GM23338 (cell line): Measurements from ENCODE around the gene MBOAT7. TPM values are rescaled to one million over a fixed set of nuclear protein-coding genes. Genes with fewer than 3 reads are reported as not detected.

Experiments
- ATAC-seq: fragments of 200-7000 bp; cut with Tn5 transposase; 3 replicates; pipeline ENCODE4 v1.9.1; 2020
- DNase-seq: peaks from one replicate; pipeline ENCODE4 v3.0.0-alpha.2; 2015; ENCODE audit warnings: low spot score
- H2AFZ ChIP-seq: fragments of 200-600 bp; sonication (generic); 2 replicates; pipeline ENCODE4 v1.8.0; 2016; ENCODE audit warnings: antibody characterized with exemption, mild to moderate bottlenecking, moderate library complexity
- H3F3A ChIP-seq: fragments of 200-600 bp; sonication (generic); replicated peaks from 2 replicates; pipeline ENCODE4 v1.8.0; 2017; ENCODE audit warnings: antibody characterized with exemption, mixed run types, low read depth
- H3K27ac ChIP-seq: fragments of 200-600 bp; sonication (generic); 2 replicates; pipeline ENCODE4 v1.6.1; 2016; ENCODE audit warnings: low read depth
- H3K27me3 ChIP-seq: fragments of 200-600 bp; sonication (generic); 2 replicates; pipeline ENCODE4 v1.8.0; 2016; ENCODE audit warnings: mild to moderate bottlenecking, mixed run types, moderate library complexity; ENCODE audit not compliant: insufficient read depth
- H3K36me3 ChIP-seq: fragments of 200-600 bp; sonication (generic); 2 replicates; pipeline ENCODE4 v1.8.0; 2016; ENCODE audit warnings: mild to moderate bottlenecking; ENCODE audit not compliant: insufficient read depth
- H3K4me1 ChIP-seq: fragments of 200-600 bp; sonication (generic); 2 replicates; pipeline ENCODE4 v1.8.0; 2016; ENCODE audit warnings: mild to moderate bottlenecking, moderate library complexity; ENCODE audit not compliant: insufficient read depth
- H3K4me2 ChIP-seq: fragments of 200-600 bp; sonication (generic); 2 replicates; pipeline ENCODE4 v1.7.1; 2017; ENCODE audit warnings: mixed run types
- H3K4me3 ChIP-seq: fragments of 200-600 bp; sonication (generic); 2 replicates; pipeline ENCODE4 v1.6.1; 2016; ENCODE audit warnings: mixed run types
- H3K79me2 ChIP-seq: fragments of 200-600 bp; sonication (generic); replicated peaks from 2 replicates; pipeline ENCODE4 v1.8.0; 2017; ENCODE audit warnings: mild to moderate bottlenecking; ENCODE audit not compliant: insufficient read depth
- H3K9me2 ChIP-seq: fragments of 200-600 bp; sonication (generic); 2 replicates; pipeline ENCODE4 v1.8.0; 2017; ENCODE audit not compliant: insufficient read depth
- H4K20me1 ChIP-seq: fragments of 200-600 bp; sonication (generic); replicated peaks from 2 replicates; pipeline ENCODE4 v1.8.0; 2017; ENCODE audit warnings: mild to moderate bottlenecking; ENCODE audit not compliant: insufficient read depth
- H3K27ac Mint-ChIP-seq: 2 replicates; pipeline ENCODE4 v1.8.0; 2020; ENCODE audit warnings: inconsistent platforms, mild to moderate bottlenecking, moderate library complexity, mixed read lengths
- H3K27me3 Mint-ChIP-seq: 3 replicates; pipeline ENCODE4 v1.8.0; 2022; ENCODE audit warnings: low read depth, mild to moderate bottlenecking, moderate library complexity, mixed read lengths, inconsistent platforms; ENCODE audit not compliant: insufficient read depth, poor library complexity
- H3K36me3 Mint-ChIP-seq: 3 replicates; pipeline ENCODE4 v1.8.0; 2021; ENCODE audit warnings: low read depth, mild to moderate bottlenecking, inconsistent platforms, moderate library complexity, mixed read lengths
- H3K4me1 Mint-ChIP-seq: 3 replicates; pipeline ENCODE4 v1.8.0; 2020; ENCODE audit warnings: mild to moderate bottlenecking, inconsistent platforms, mixed read lengths
- H3K4me3 Mint-ChIP-seq: 3 replicates; pipeline ENCODE4 v1.8.0; 2021; ENCODE audit warnings: moderate library complexity, mild to moderate bottlenecking, inconsistent platforms, mixed read lengths
- H3K9me3 Mint-ChIP-seq: 3 replicates; pipeline ENCODE4 v1.8.0; 2020; ENCODE audit warnings: moderate library complexity, mild to moderate bottlenecking, inconsistent platforms, mixed read lengths
- CREB1 ChIP-seq: fragments of 250-450 bp; sonication (Bioruptor Pico); IDR thresholded peaks from 2 replicates; pipeline ENCODE4 v1.5.0; 2020; ENCODE audit warnings: low read depth, mild to moderate bottlenecking, moderate library complexity
- CTCF ChIP-seq, 2 experiments: fragments of 200-600 bp in 1 of 2; sonication (generic) in 1 of 2; conservative IDR thresholded peaks; 2 replicates each; pipeline versions ENCODE4 v1.5.1 to v1.6.1; 2016 to 2017; ENCODE audit warnings: antibody characterized with exemption in 2 of 2, low read depth in 2 of 2, mild to moderate bottlenecking in 2 of 2, moderate library complexity in 1 of 2
- EZH2 ChIP-seq: fragments of 200-600 bp; sonication (generic); IDR thresholded peaks from one replicate; pipeline ENCODE4 v1.8.0; 2017; ENCODE audit warnings: antibody characterized with exemption, mild to moderate bottlenecking, low read depth; ENCODE audit not compliant: unreplicated experiment
- EZH2phosphoT487 ChIP-seq: fragments of 200-600 bp; sonication (generic); IDR thresholded peaks from one replicate; pipeline ENCODE4 v1.8.1; 2018; ENCODE audit warnings: antibody characterized with exemption; ENCODE audit not compliant: unreplicated experiment
- JUNB ChIP-seq: IDR thresholded peaks from one replicate; pipeline ENCODE4 v1.6.1; 2016; ENCODE audit warnings: antibody characterized with exemption; ENCODE audit not compliant: unreplicated experiment
- POLR2AphosphoS5 ChIP-seq: IDR thresholded peaks from 2 replicates; pipeline ENCODE4 v1.6.1; 2016; ENCODE audit warnings: antibody characterized with exemption, low read depth
- REST ChIP-seq: IDR thresholded peaks from one replicate; pipeline ENCODE4 v1.6.1; 2018; ENCODE audit warnings: antibody characterized with exemption; ENCODE audit not compliant: unreplicated experiment
- STAT1 ChIP-seq: IDR thresholded peaks from one replicate; pipeline ENCODE4 v1.6.1; 2016; ENCODE audit warnings: antibody characterized with exemption; ENCODE audit not compliant: unreplicated experiment
- ZNF114 ChIP-seq: fragments of 250-450 bp; sonication (Bioruptor Pico); IDR thresholded peaks from 2 replicates; pipeline ENCODE4 v1.5.0; 2020; ENCODE audit warnings: mild to moderate bottlenecking, moderate library complexity
- polyA plus RNA-seq: library from polyadenylated mRNA; unstranded; fragments of >200 nt; fragmentation: Nextera tagmentation; extraction: Ambion mirVana; gene quantifications from 2 replicates; pipeline ENCODE4 v1.2.1, GENCODE V29; 2016
- total RNA-seq: library from RNA; depleted of rRNA; stranded (reverse); fragments of >200 nt; shearing (Covaris generic); gene quantifications from 2 replicates; pipeline ENCODE4 v1.2.3, GENCODE V29; 2014
- TF ChIP-seq, protein P1 (sequence below): IDR thresholded peaks from 2 replicates; pipeline ENCODE4 v1.6.1; 2016; ENCODE audit warnings: antibody characterized with exemption

The MBOAT7 gene
- total and polyA plus RNA-seq, 2 experiments from 2014 or later = 77.8 to 184 TPM

DNA sequence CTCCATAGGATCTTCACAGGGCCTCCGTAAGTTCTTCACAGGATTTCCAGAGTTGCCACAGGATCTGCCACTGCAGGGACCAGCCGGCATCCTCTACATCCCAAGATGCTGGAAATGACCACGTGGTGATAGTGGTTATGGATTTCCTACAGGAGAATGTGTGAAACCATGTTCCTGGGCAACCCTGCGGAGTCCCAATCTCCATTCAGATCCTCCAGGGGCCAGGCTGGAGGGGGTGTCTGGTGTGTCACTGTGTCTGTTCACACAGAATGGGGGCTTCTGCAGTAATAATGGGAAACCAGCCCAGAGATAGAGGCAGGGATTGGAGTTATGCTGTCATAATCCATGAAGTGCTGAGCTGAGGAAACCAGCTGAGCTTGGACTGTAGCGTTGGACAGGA, 44.6 kb upstream of the MBOAT7 start:
- no peak overlapping the region for H3K27ac Mint-ChIP-seq
- Histone ChIP-seq H3K27me3 (peaks cover 20% of the 10 kb centered on the region), H3K9me2 (peaks cover 3% of the 10 kb centered on the region), H3K4me2 (no peak overlapping the region), H3K79me2 (no peaks in the 10 kb centered on the region), H3K4me3 (no peak overlapping the region), H2AFZ (no peak overlapping the region), H3K4me1 (no peaks in the 10 kb centered on the region), H3K36me3 (no peaks in the 10 kb centered on the region), H4K20me1 (no peaks in the 10 kb centered on the region), H3K27ac (no peak overlapping the region), H3F3A (no peaks in the 10 kb centered on the region)
- H3K27me3 Mint-ChIP-seq = peaks cover 19% of the 10 kb centered on the region
- H3K4me1 Mint-ChIP-seq = no peaks in the 10 kb centered on the region; the same call in 2 of the 3 replicates
- no peak overlapping the region for H3K4me3 Mint-ChIP-seq
- H3K36me3 Mint-ChIP-seq = no peaks in the 10 kb centered on the region
- DNase-seq = no peak
- TF ChIP-seq POLR2AphosphoS5 = no peak
- TF ChIP-seq STAT1 = no peak
- TF ChIP-seq EZH2phosphoT487 = no peak
- TF ChIP-seq CTCF (conservative IDR thresholded peaks at IDR 0.05; ENCODE audit: low read depth in 2 of 2) = no peak
- no peak for TF ChIP-seq EZH2
- TF ChIP-seq REST = no peak
- no peak for TF ChIP-seq ZNF114
- TF ChIP-seq, protein P1, sequence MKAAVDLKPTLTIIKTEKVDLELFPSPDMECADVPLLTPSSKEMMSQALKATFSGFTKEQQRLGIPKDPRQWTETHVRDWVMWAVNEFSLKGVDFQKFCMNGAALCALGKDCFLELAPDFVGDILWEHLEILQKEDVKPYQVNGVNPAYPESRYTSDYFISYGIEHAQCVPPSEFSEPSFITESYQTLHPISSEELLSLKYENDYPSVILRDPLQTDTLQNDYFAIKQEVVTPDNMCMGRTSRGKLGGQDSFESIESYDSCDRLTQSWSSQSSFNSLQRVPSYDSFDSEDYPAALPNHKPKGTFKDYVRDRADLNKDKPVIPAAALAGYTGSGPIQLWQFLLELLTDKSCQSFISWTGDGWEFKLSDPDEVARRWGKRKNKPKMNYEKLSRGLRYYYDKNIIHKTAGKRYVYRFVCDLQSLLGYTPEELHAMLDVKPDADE = no peak
- TF ChIP-seq JUNB = no peak
- TF ChIP-seq CREB1 (CRISPR knock-in tag) = no peak
- no peak for ATAC-seq
- H3K9me3 Mint-ChIP-seq = peaks cover 10% of the 10 kb centered on the region; the same call in 2 of the 3 replicates
